SK-N-SH treated with all-trans-retinoic acid at 6 μM for 48 hours (cell line): ENCODE measurements around the gene TPK1.

Experiments used
- ARNTL ChIP-seq: fragments of 450-650 bp; formaldehyde crosslinking; IDR thresholded peaks from 2 replicates; pipeline ENCODE4 v1.5.0; 2020; ENCODE audit warnings: low read depth, mild to moderate bottlenecking, moderate library complexity, borderline replicate concordance
- BACH2 ChIP-seq: fragments of 250-450 bp; sonication (Bioruptor Pico); IDR thresholded peaks from 2 replicates; pipeline ENCODE4 v1.9.0; 2021; ENCODE audit warnings: mild to moderate bottlenecking, borderline replicate concordance
- ESRRG ChIP-seq: fragments of 250-450 bp; sonication (Bioruptor Pico); IDR thresholded peaks from 2 replicates; pipeline ENCODE4 v1.6.1; 2021; ENCODE audit warnings: mild to moderate bottlenecking
- GLIS3 ChIP-seq: fragments of 250-450 bp; sonication (Bioruptor Pico); IDR thresholded peaks from 2 replicates; pipeline ENCODE4 v1.5.0; 2020; ENCODE audit warnings: mild to moderate bottlenecking, moderate library complexity
- PATZ1 ChIP-seq: fragments of 250-450 bp; sonication (Bioruptor Pico); IDR thresholded peaks from 2 replicates; pipeline ENCODE4 v1.8.0; 2020; ENCODE audit warnings: mild to moderate bottlenecking, moderate library complexity, borderline replicate concordance
- POU6F1 ChIP-seq: fragments of 250-450 bp; sonication (Bioruptor Pico); IDR thresholded peaks from 2 replicates; pipeline ENCODE4 v1.8.0; 2021; ENCODE audit warnings: low read depth, mild to moderate bottlenecking, moderate library complexity, borderline replicate concordance
- SNAI2 ChIP-seq: fragments of 250-450 bp; sonication (Bioruptor Pico); IDR thresholded peaks from 2 replicates; pipeline ENCODE4 v1.5.0; 2020; ENCODE audit warnings: mild to moderate bottlenecking, moderate library complexity
- ZC3H10 ChIP-seq: fragments of 250-450 bp; sonication (Bioruptor Pico); IDR thresholded peaks from 2 replicates; pipeline ENCODE4 v1.5.1; 2021; ENCODE audit warnings: mild to moderate bottlenecking, moderate library complexity

GRCh38 chr7:144494355-144494754, 341.5 kb downstream of the TPK1 start:
- TF ChIP-seq PATZ1 (CRISPR knock-in tag) (no peak), ARNTL (CRISPR knock-in tag) (no peak), ZC3H10 (no peak), BACH2 (CRISPR knock-in tag) (no peak), POU6F1 (CRISPR knock-in tag) (no peak), ESRRG (no peak), SNAI2 (no peak), GLIS3 (CRISPR knock-in tag) (no peak)
